Fibroblast of lung (primary cell): ENCODE data around the gene GPC6.

ENCODE experiments used
- EZH2 ChIP-seq: IDR thresholded peaks from 2 replicates; pipeline ENCODE4 v1.5.1; 2012; ENCODE audit warnings: low read length, control low read depth, mild to moderate bottlenecking; ENCODE audit errors: missing control alignments
- TF ChIP-seq, protein P1 (sequence below), 2 donors: IDR thresholded peaks in 1 of 2; conservative IDR thresholded peaks in 1 of 2; 1 replicate in 1 of 2; 2 replicates in 1 of 2; pipeline ENCODE4 v1.5.1; 2011 to 2012; ENCODE audit warnings: low read length in 2 of 2, control low read depth in 1 of 2, inconsistent platforms in 1 of 2, low read depth in 1 of 2, mild to moderate bottlenecking in 1 of 2

- TF ChIP-seq, protein P1, sequence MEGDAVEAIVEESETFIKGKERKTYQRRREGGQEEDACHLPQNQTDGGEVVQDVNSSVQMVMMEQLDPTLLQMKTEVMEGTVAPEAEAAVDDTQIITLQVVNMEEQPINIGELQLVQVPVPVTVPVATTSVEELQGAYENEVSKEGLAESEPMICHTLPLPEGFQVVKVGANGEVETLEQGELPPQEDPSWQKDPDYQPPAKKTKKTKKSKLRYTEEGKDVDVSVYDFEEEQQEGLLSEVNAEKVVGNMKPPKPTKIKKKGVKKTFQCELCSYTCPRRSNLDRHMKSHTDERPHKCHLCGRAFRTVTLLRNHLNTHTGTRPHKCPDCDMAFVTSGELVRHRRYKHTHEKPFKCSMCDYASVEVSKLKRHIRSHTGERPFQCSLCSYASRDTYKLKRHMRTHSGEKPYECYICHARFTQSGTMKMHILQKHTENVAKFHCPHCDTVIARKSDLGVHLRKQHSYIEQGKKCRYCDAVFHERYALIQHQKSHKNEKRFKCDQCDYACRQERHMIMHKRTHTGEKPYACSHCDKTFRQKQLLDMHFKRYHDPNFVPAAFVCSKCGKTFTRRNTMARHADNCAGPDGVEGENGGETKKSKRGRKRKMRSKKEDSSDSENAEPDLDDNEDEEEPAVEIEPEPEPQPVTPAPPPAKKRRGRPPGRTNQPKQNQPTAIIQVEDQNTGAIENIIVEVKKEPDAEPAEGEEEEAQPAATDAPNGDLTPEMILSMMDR (conservative IDR thresholded peaks at IDR 0.05 in 1 of 2, IDR thresholded peaks at IDR 0.05 in 1 of 2; ENCODE audit: low read depth in 1 of 2, low read length in 2 of 2) = no peak
- no peak for TF ChIP-seq EZH2
Observed at GRCh38 chr13:94263038-94263437, 1036.4 kb downstream of the GPC6 start.
